ENCODE results near the gene ATF7IP.
A peak's percentile ranks its signal among the peaks of the same experiment; 100 is the strongest.

The ATF7IP gene

GRCh38 chr12:14505626-14506596 is 140.4 kb downstream of the ATF7IP start:
- TF ChIP-seq EGR1 (IDR thresholded peaks at IDR 0.05) (no peak), CREB1 (IDR thresholded peaks at IDR 0.05; ENCODE audit: low read depth) (no peak), CEBPB (IDR thresholded peaks at IDR 0.05) (no peak), REST (IDR thresholded peaks at IDR 0.05; ENCODE audit: low read depth) (no peak), YY1 (IDR thresholded peaks at IDR 0.05; ENCODE audit: low read depth) (no peak), USF1 (IDR thresholded peaks at IDR 0.05) (no peak), ZBTB7A (IDR thresholded peaks at IDR 0.05; ENCODE audit: low read depth) (no peak), TCF12 (IDR thresholded peaks at IDR 0.05; ENCODE audit: low read depth) (no peak), EP300 (IDR thresholded peaks at IDR 0.05; ENCODE audit: borderline replicate concordance) (no peak), TEAD4 (IDR thresholded peaks at IDR 0.05) (no peak), TAF1 (IDR thresholded peaks at IDR 0.05; ENCODE audit: low read depth) (no peak), NFIC (IDR thresholded peaks at IDR 0.05) (no peak), FOXM1 (IDR thresholded peaks at IDR 0.05; ENCODE audit: borderline replicate concordance, low read depth) (no peak), RAD21 (IDR thresholded peaks at IDR 0.05; ENCODE audit: low read depth) (no peak), MAX (IDR thresholded peaks at IDR 0.05) (no peak)

GRCh38 chr12:14510574-14510973 is 145.1 kb downstream of the ATF7IP start:
- no peak for TF ChIP-seq USF1 (IDR thresholded peaks at IDR 0.05)
- TF ChIP-seq REST (IDR thresholded peaks at IDR 0.05; ENCODE audit: low read depth) = no peak
- no peak for TF ChIP-seq TEAD4 (IDR thresholded peaks at IDR 0.05)
- TF ChIP-seq EP300 (IDR thresholded peaks at IDR 0.05; ENCODE audit: borderline replicate concordance) = no peak
- no peak for TF ChIP-seq TCF12 (IDR thresholded peaks at IDR 0.05; ENCODE audit: low read depth)
- TF ChIP-seq MAX (IDR thresholded peaks at IDR 0.05) = no peak
- no peak for TF ChIP-seq FOXM1 (IDR thresholded peaks at IDR 0.05; ENCODE audit: borderline replicate concordance, low read depth)
- no peak for TF ChIP-seq TAF1 (IDR thresholded peaks at IDR 0.05; ENCODE audit: low read depth)
- no peak for TF ChIP-seq ZBTB7A (IDR thresholded peaks at IDR 0.05; ENCODE audit: low read depth)
- no peak for TF ChIP-seq EGR1 (IDR thresholded peaks at IDR 0.05)
- no peak for TF ChIP-seq CREB1 (IDR thresholded peaks at IDR 0.05; ENCODE audit: low read depth)
- no peak for TF ChIP-seq NFIC (IDR thresholded peaks at IDR 0.05)
- TF ChIP-seq CEBPB (IDR thresholded peaks at IDR 0.05) = no peak
- no peak for TF ChIP-seq YY1 (IDR thresholded peaks at IDR 0.05; ENCODE audit: low read depth)
- no peak for TF ChIP-seq RAD21 (IDR thresholded peaks at IDR 0.05; ENCODE audit: low read depth)

- peak; percentile 98 for TF ChIP-seq TEAD4 (IDR thresholded peaks at IDR 0.05)
- TF ChIP-seq NFIC (IDR thresholded peaks at IDR 0.05) = peak; percentile 94
- no peak for TF ChIP-seq CREB1 (IDR thresholded peaks at IDR 0.05; ENCODE audit: low read depth)
- TF ChIP-seq EGR1 (IDR thresholded peaks at IDR 0.05) = no peak
- TF ChIP-seq EP300 (IDR thresholded peaks at IDR 0.05; ENCODE audit: borderline replicate concordance) = peak; percentile 79
- peak; percentile 59 for TF ChIP-seq CEBPB (IDR thresholded peaks at IDR 0.05)
- TF ChIP-seq USF1 (IDR thresholded peaks at IDR 0.05) = peak; percentile 17; the same call in 1 of the 2 replicates
- peak; percentile 83; the same call in 1 of the 2 replicates for TF ChIP-seq FOXM1 (IDR thresholded peaks at IDR 0.05; ENCODE audit: borderline replicate concordance, low read depth)
- TF ChIP-seq TCF12 (IDR thresholded peaks at IDR 0.05; ENCODE audit: low read depth) = peak; percentile 89
- peak; percentile 88 for TF ChIP-seq RAD21 (IDR thresholded peaks at IDR 0.05; ENCODE audit: low read depth)
- TF ChIP-seq ZBTB7A (IDR thresholded peaks at IDR 0.05; ENCODE audit: low read depth) = no peak
- TF ChIP-seq REST (IDR thresholded peaks at IDR 0.05; ENCODE audit: low read depth) = no peak
- TF ChIP-seq MAX (IDR thresholded peaks at IDR 0.05) = peak; percentile 54; the same call in 1 of the 2 replicates
- no peak for TF ChIP-seq TAF1 (IDR thresholded peaks at IDR 0.05; ENCODE audit: low read depth)
- TF ChIP-seq YY1 (IDR thresholded peaks at IDR 0.05; ENCODE audit: low read depth) = peak; percentile 66; the same call in 1 of the 2 replicates
Measured at GRCh38 chr12:14514154-14514842, 148.8 kb downstream of the ATF7IP start.
